CD4-positive, CD25-positive, alpha-beta regulatory T cell (primary cell): Measurements from ENCODE around the gene HOMER2. TPM values are rescaled to one million over a fixed set of nuclear protein-coding genes. Genes with fewer than 3 reads are reported as not detected.
"Not testable (repeated sequence)": the region's sequence is repeated elsewhere in the genome, so short reads cannot be mapped to it uniquely, and the experiment has no call there.

Experiments used
- ATAC-seq, 2 donors: fragments of 150-1000 bp; cut with Tn5 transposase; one replicate each; pipeline ENCODE4 v1.10.0; 2021; ENCODE audit warnings: low read depth in 2 of 2, moderate number of reproducible peaks in 2 of 2, moderate library complexity in 1 of 2
- DNase-seq, 3 donors: peaks; one replicate each; pipeline versions ENCODE4 v3.0.0 to v3.0.0-alpha.2; 2012 to 2022; ENCODE audit warnings: mixed read lengths in 1 of 3
- H3K27ac ChIP-seq: one replicate; pipeline ENCODE4 v1.7.0; 2013; ENCODE audit warnings: mild to moderate bottlenecking, low read length; ENCODE audit not compliant: insufficient read depth, poor library complexity, severe bottlenecking
- H3K27me3 ChIP-seq: one replicate; pipeline ENCODE4 v1.7.0; 2013; ENCODE audit warnings: low read length; ENCODE audit not compliant: control insufficient read depth, insufficient read depth
- H3K36me3 ChIP-seq: one replicate; pipeline ENCODE4 v1.7.0; 2013; ENCODE audit warnings: mild to moderate bottlenecking, low read length, moderate library complexity; ENCODE audit not compliant: control insufficient read depth, insufficient read depth
- H3K4me1 ChIP-seq: 2 replicates; pipeline ENCODE4 v1.7.0; 2013; ENCODE audit warnings: mild to moderate bottlenecking, low read length; ENCODE audit not compliant: insufficient read depth, control insufficient read depth, poor library complexity, severe bottlenecking
- H3K4me3 ChIP-seq: one replicate; pipeline ENCODE4 v1.7.0; 2013; ENCODE audit warnings: low read depth, mild to moderate bottlenecking, low read length, moderate library complexity
- H3K9me3 ChIP-seq, 2 experiments: 1 replicate in 1 of 2; 2 replicates in 1 of 2; pipeline ENCODE4 v1.7.0; 2013; ENCODE audit warnings: low read length in 2 of 2, mild to moderate bottlenecking in 1 of 2, moderate library complexity in 1 of 2; ENCODE audit not compliant: control insufficient read depth in 2 of 2
- H3K27ac Mint-ChIP-seq, 3 donors: one replicate each; pipeline ENCODE4 v1.8.0; 2020 to 2022; ENCODE audit warnings: mild to moderate bottlenecking in 3 of 3, mixed read lengths in 3 of 3, moderate library complexity in 2 of 3
- H3K27me3 Mint-ChIP-seq: one replicate; pipeline ENCODE4 v1.8.0; 2022; ENCODE audit warnings: mild to moderate bottlenecking, mixed read lengths
- H3K36me3 Mint-ChIP-seq: one replicate; pipeline ENCODE4 v1.8.0; 2020; ENCODE audit warnings: mixed read lengths
- H3K4me1 Mint-ChIP-seq, 4 donors: one replicate each; pipeline ENCODE4 v1.8.0; 2020 to 2022; ENCODE audit warnings: mixed read lengths in 4 of 4, mild to moderate bottlenecking in 1 of 4
- H3K4me3 Mint-ChIP-seq, 4 donors: one replicate each; pipeline ENCODE4 v1.8.0; 2020 to 2022; ENCODE audit warnings: mild to moderate bottlenecking in 4 of 4, mixed read lengths in 4 of 4, moderate library complexity in 3 of 4
- H3K9me3 Mint-ChIP-seq, 7 donors: one replicate each; pipeline ENCODE4 v1.8.0; 2020 to 2022; ENCODE audit warnings: mixed read lengths in 7 of 7, mild to moderate bottlenecking in 3 of 7, moderate library complexity in 2 of 7
- polyA plus RNA-seq, 4 donors: library from polyadenylated mRNA; unstranded; fragments of 300-500 nt; fragmentation: Illumina TruSeq; gene quantifications; one replicate each; pipeline ENCODE4 v1.2.3, GENCODE V29; 2021
- total RNA-seq: library from RNA; stranded (reverse); gene quantifications from one replicate; pipeline ENCODE4 v1.2.3, GENCODE V29; 2022

Gene HOMER2
- total RNA-seq (3.4 TPM), polyA plus RNA-seq (1 to 10 TPM; 2.6 to 9.4 (median 3.1) TPM)

DNA sequence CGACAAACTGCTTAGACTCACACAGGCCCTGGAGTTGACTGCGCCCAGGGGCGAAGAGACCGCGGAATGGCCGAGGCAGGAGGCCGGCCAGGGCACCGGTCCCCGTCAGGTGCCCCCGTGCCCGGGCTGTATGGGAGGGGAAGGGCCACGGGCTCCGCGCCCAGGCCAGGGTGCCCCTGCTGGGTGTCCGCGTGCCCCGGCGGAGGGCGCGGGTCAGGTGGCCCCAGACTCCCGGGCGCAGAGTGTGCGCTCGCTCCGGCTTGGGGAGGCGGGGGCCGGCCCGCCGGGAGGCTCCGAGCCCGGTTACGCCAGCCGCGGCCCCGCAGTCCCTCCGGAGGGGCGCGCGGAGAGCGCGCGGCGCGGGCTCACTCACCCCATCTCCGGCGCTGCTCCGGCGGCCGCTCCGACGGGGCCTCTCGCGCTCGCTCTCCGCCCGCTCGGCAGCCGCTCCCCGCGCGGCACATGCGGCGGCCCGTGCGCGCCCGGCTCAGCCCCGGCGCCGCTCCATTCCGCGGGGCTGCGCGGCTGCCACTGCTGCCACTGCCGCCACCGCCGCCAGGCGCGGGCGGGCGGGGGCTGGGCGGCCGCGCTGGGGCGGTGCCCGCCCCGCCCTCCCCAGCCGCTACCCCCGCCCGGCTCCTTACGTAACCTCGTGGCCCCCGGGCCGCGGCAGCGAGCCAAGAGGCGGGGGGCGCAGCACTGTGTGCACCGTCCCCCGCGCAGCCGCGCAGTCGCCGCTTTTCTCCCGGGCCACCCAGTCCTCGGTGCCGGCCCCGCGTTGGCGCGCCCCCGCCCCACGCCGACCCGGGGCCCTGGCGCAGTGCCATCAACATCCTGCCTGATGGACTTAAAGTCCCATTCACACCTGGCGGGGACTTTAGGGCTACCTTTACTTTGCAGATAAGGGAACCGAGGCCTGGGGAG, at the start of gene HOMER2:
Gene HOMER2, minus strand, starts transcription at position 563 of the 924 bp plus-strand sequence. Its CDS starts 185 bp downstream, at position 378.
- H3K36me3 Mint-ChIP-seq: no peaks in the 10 kb centered on the region
- peaks cover 11% of the 10 kb centered on the region for H3K27me3 Mint-ChIP-seq
- H3K4me3 ChIP-seq: no peak within 1 kb of the TSS
- DNase-seq (peak in 1 of 3 donors; percentile 8), ATAC-seq (peak; percentile 24 to 34)
- peaks cover 0 to 2% (median 0%) of the 10 kb centered on the region in 7 donors for H3K9me3 Mint-ChIP-seq
- H3K27ac Mint-ChIP-seq: no peak within 1 kb of the TSS
- H3K36me3 ChIP-seq: no peaks in the 10 kb centered on the region
- peaks cover 31% of the 10 kb centered on the region for H3K27me3 ChIP-seq
- H3K4me1 ChIP-seq: peaks cover 9% of the 10 kb centered on the region
- peak within 1 kb of the TSS; percentile 57 to 90 (median 77) for H3K4me3 Mint-ChIP-seq
- H3K27ac ChIP-seq: no peak within 1 kb of the TSS
- H3K4me1 Mint-ChIP-seq: peaks cover 0 to 6% (median 3%) of the 10 kb centered on the region in 4 donors
- no peaks in the 10 kb centered on the region for H3K9me3 ChIP-seq

DNA sequence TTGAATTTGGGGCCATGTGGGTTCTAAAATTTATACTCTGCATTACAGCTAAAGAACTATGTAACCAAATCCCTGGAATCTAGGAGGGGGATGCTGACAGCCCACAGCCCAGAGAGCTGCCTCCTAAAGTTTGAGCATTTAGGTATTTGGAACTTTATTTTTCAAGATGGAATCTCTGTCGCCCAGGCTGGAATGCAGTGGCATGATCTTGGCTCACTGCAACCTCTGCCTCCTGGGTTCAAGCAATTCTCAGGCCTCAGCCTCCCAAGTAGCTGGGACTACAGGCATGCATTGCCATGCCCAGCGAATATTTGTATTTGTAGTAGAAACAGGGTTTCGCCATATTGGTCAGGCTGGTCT, 48.1 kb upstream of the HOMER2 start:
- not testable (repeated sequence) for ATAC-seq
- H3K27ac Mint-ChIP-seq: peak overlapping the region in 1 of 3 donors; percentile 86

GRCh38 chr15:82999905-83000671, 47.6 kb upstream of the HOMER2 start:
- Histone ChIP-seq H3K4me1 (peaks cover 6% of the 10 kb centered on the region), H3K9me3 (no peaks in the 10 kb centered on the region), H3K27me3 (no peaks in the 10 kb centered on the region), H3K4me3 (peak overlapping the region; percentile 75), H3K27ac (no peak overlapping the region), H3K36me3 (peaks cover 8% of the 10 kb centered on the region)
- Mint-ChIP-seq H3K36me3 (no peaks in the 10 kb centered on the region), H3K27me3 (no peaks in the 10 kb centered on the region), H3K27ac (peak overlapping the region; percentile 86 to 93 (median 88)), H3K4me3 (peak overlapping the region in 3 of 4 donors; percentile 55 to 78 (median 67)), H3K4me1 (peaks cover 6 to 13% (median 8%) of the 10 kb centered on the region in 4 donors), H3K9me3 (no peaks in the 10 kb centered on the region)
- DNase-seq (peak; percentile 9 to 81 (median 57)), ATAC-seq (peak; percentile 81 to 93)

More for the DNA sequence above, 48.1 kb upstream of the HOMER2 start:
- peaks cover 6 to 13% (median 8%) of the 10 kb centered on the region in 4 donors for H3K4me1 Mint-ChIP-seq
- DNase-seq, H3K9me3 Mint-ChIP-seq, H3K9me3 ChIP-seq, H3K4me3 ChIP-seq, H3K4me1 ChIP-seq, H3K36me3 Mint-ChIP-seq, H3K27me3 Mint-ChIP-seq, H3K27ac ChIP-seq, H3K27me3 ChIP-seq: not testable (repeated sequence)
- H3K36me3 ChIP-seq: peaks cover 11% of the 10 kb centered on the region
- H3K4me3 Mint-ChIP-seq: peak overlapping the region in 1 of 4 donors; percentile 55

GRCh38 chr15:82999426-82999825, 46.9 kb upstream of the HOMER2 start:
- H3K27ac Mint-ChIP-seq: peak overlapping the region in 1 of 3 donors; percentile 86
- DNase-seq (no peak), ATAC-seq (no peak)
- Histone ChIP-seq H3K36me3 (peaks cover 2% of the 10 kb centered on the region), H3K4me1 (peaks cover 6% of the 10 kb centered on the region), H3K27ac (no peak overlapping the region), H3K4me3 (no peak overlapping the region), H3K27me3 (no peaks in the 10 kb centered on the region), H3K9me3 (no peaks in the 10 kb centered on the region)
- no peak overlapping the region for H3K4me3 Mint-ChIP-seq
- no peaks in the 10 kb centered on the region for H3K36me3 Mint-ChIP-seq
- H3K4me1 Mint-ChIP-seq: peaks cover 6 to 13% (median 8%) of the 10 kb centered on the region in 4 donors
- no peaks in the 10 kb centered on the region for H3K27me3 Mint-ChIP-seq
- no peaks in the 10 kb centered on the region for H3K9me3 Mint-ChIP-seq

- no peaks in the 10 kb centered on the region for H3K36me3 ChIP-seq
- H3K4me1 ChIP-seq: peaks cover 6% of the 10 kb centered on the region
- peaks cover 7 to 15% (median 10%) of the 10 kb centered on the region in 4 donors for H3K4me1 Mint-ChIP-seq
- no peak for DNase-seq
- peak overlapping the region in 2 of 3 donors; percentile 41 to 64 for H3K27ac Mint-ChIP-seq
- no peak overlapping the region for H3K4me3 Mint-ChIP-seq
- H3K27me3 Mint-ChIP-seq: no peaks in the 10 kb centered on the region
- peaks cover 4% of the 10 kb centered on the region for H3K36me3 Mint-ChIP-seq
- H3K27ac ChIP-seq: no peak overlapping the region
- no peak for ATAC-seq
- no peaks in the 10 kb centered on the region for H3K9me3 Mint-ChIP-seq
- H3K27me3 ChIP-seq: no peaks in the 10 kb centered on the region
- no peak overlapping the region for H3K4me3 ChIP-seq
- H3K9me3 ChIP-seq: no peaks in the 10 kb centered on the region
These were observed 43.4 kb upstream of the HOMER2 start for GRCh38 chr15:82995938-82996337.

- ATAC-seq: no peak
- H3K36me3 Mint-ChIP-seq: peaks cover 8% of the 10 kb centered on the region
- no peak for DNase-seq
- H3K9me3 Mint-ChIP-seq: no peaks in the 10 kb centered on the region
- H3K27me3 Mint-ChIP-seq: no peaks in the 10 kb centered on the region
- peaks cover 5 to 10% (median 7%) of the 10 kb centered on the region in 4 donors for H3K4me1 Mint-ChIP-seq
- Histone ChIP-seq H3K4me1 (peaks cover 4% of the 10 kb centered on the region), H3K36me3 (peaks cover 2% of the 10 kb centered on the region), H3K9me3 (no peaks in the 10 kb centered on the region), H3K4me3 (no peak overlapping the region), H3K27ac (no peak overlapping the region), H3K27me3 (no peaks in the 10 kb centered on the region)
- no peak overlapping the region for H3K27ac Mint-ChIP-seq
- no peak overlapping the region for H3K4me3 Mint-ChIP-seq
These were observed 42.6 kb upstream of the HOMER2 start for GRCh38 chr15:82995076-82995475.

GRCh38 chr15:82993144-82993543, 40.6 kb upstream of the HOMER2 start:
- ATAC-seq (no peak), DNase-seq (no peak)
- Histone ChIP-seq H3K4me1 (no peaks in the 10 kb centered on the region), H3K27me3 (no peaks in the 10 kb centered on the region), H3K9me3 (no peaks in the 10 kb centered on the region), H3K27ac (no peak overlapping the region), H3K4me3 (no peak overlapping the region), H3K36me3 (peaks cover 13% of the 10 kb centered on the region)
- Mint-ChIP-seq H3K9me3 (no peaks in the 10 kb centered on the region), H3K4me1 (peaks cover 0 to 15% (median 5%) of the 10 kb centered on the region in 4 donors), H3K27ac (no peak overlapping the region), H3K4me3 (no peak overlapping the region), H3K36me3 (peaks cover 18% of the 10 kb centered on the region), H3K27me3 (no peaks in the 10 kb centered on the region)
